NT2/D1 (cell line): ENCODE data around the gene LMAN2.

Source experiments
- SUZ12 ChIP-seq: IDR thresholded peaks from 2 replicates; pipeline ENCODE4 v1.6.1; 2011; ENCODE audit not compliant: insufficient read length, insufficient read depth; ENCODE audit errors: extremely low read depth
- YY1 ChIP-seq: IDR thresholded peaks from 2 replicates; pipeline ENCODE4 v1.6.1; 2011; ENCODE audit not compliant: insufficient read length, insufficient read depth

GRCh38 chr5:177294632-177295031 is 56.8 kb downstream of the LMAN2 start:
- TF ChIP-seq YY1 = no peak
- TF ChIP-seq SUZ12 = no peak
